PC-9 (cell line): ENCODE results near the gene FGD4. TPM values are rescaled to one million over a fixed set of nuclear protein-coding genes. Genes with fewer than 3 reads are reported as not detected.

Experiments used
- BruUV-seq: library from RNA; stranded (reverse); fragments of 400-500 nt; replicated peaks from 2 replicates; lab custom pipeline; 2021; lab: Mats Ljungman, UMichigan
- CTCF ChIA-PET: fragments of 300-600 bp; sonication (Branson Sonifier 250); formaldehyde crosslinking; loops from one replicate; lab custom pipeline; 2022; ENCODE audit warnings: antibody characterized with exemption; lab: Charles Lee
- POLR2A ChIA-PET: fragments of 300-600 bp; sonication (Branson Sonifier 250); formaldehyde crosslinking; loops from one replicate; lab custom pipeline; 2022; ENCODE audit warnings: antibody characterized with exemption; ENCODE audit not compliant: unreplicated experiment; lab: Charles Lee
- DNase-seq, 2 experiments: peaks; one replicate each; pipeline versions ENCODE4 v3.0.0 to v3.0.0-alpha.2; 2015 to 2022; ENCODE audit warnings: mixed read lengths in 1 of 2
- H2AFZ ChIP-seq: fragments of 200-600 bp; sonication (generic); 2 replicates; pipeline ENCODE4 v1.8.1; 2017; ENCODE audit warnings: antibody characterized with exemption
- H3F3A ChIP-seq: fragments of 200-600 bp; sonication (generic); 2 replicates; pipeline ENCODE4 v1.8.1; 2017; ENCODE audit warnings: antibody characterized with exemption, mild to moderate bottlenecking, low read depth; ENCODE audit not compliant: insufficient read depth
- H3K27ac ChIP-seq: fragments of 200-600 bp; sonication (generic); 2 replicates; pipeline ENCODE4 v1.6.1; 2016; ENCODE audit warnings: mixed run types
- H3K27me3 ChIP-seq: fragments of 200-600 bp; sonication (generic); 2 replicates; pipeline ENCODE4 v1.6.1; 2016; ENCODE audit warnings: low read depth, mixed run types; ENCODE audit not compliant: insufficient read depth
- H3K36me3 ChIP-seq: fragments of 200-600 bp; sonication (generic); 2 replicates; pipeline ENCODE4 v1.6.1; 2016; ENCODE audit warnings: low read depth, mixed run types
- H3K4me1 ChIP-seq: fragments of 200-600 bp; sonication (generic); replicated peaks from 2 replicates; pipeline ENCODE4 v1.6.1; 2016; ENCODE audit warnings: mixed run types; ENCODE audit not compliant: insufficient read depth
- H3K4me2 ChIP-seq: fragments of 200-600 bp; sonication (generic); 2 replicates; pipeline ENCODE4 v1.6.1; 2017; ENCODE audit warnings: mixed run types
- H3K4me3 ChIP-seq: fragments of 200-600 bp; sonication (generic); 2 replicates; pipeline ENCODE4 v1.6.1; 2016; ENCODE audit warnings: mixed run types
- H3K79me2 ChIP-seq: fragments of 200-600 bp; sonication (generic); 2 replicates; pipeline ENCODE4 v1.6.1; 2017; ENCODE audit warnings: low read depth, mixed run types
- H3K9me2 ChIP-seq: fragments of 200-600 bp; sonication (generic); 2 replicates; pipeline ENCODE4 v1.8.1; 2017; ENCODE audit warnings: mild to moderate bottlenecking; ENCODE audit not compliant: insufficient read depth
- H3K9me3 ChIP-seq: fragments of 200-600 bp; sonication (generic); 2 replicates; pipeline ENCODE4 v1.8.1; 2016; ENCODE audit warnings: low read depth; ENCODE audit not compliant: insufficient read depth
- H4K20me1 ChIP-seq: fragments of 200-600 bp; sonication (generic); 2 replicates; pipeline ENCODE4 v1.8.1; 2017; ENCODE audit not compliant: insufficient read depth
- EZH2 ChIP-seq: fragments of 200-600 bp; sonication (generic); IDR thresholded peaks from 2 replicates; pipeline ENCODE4 v1.8.0; 2017; ENCODE audit warnings: antibody characterized with exemption, low read depth
- intact Hi-C: fragments of 100-400 bp; cut with micrococcal nuclease; formaldehyde crosslinking; loops from one replicate; pipeline ENCODE4 v1.10.0; 2022; ENCODE audit not compliant: unreplicated experiment
- total RNA-seq: library from RNA; stranded (reverse); gene quantifications from 2 replicates; pipeline ENCODE4 v1.2.3, GENCODE V29; 2021
- TF ChIP-seq, protein P1 (sequence below): fragments of 200-600 bp; sonication (generic); conservative IDR thresholded peaks from 2 replicates; pipeline ENCODE4 v1.6.1; 2017; ENCODE audit warnings: mixed run types, antibody characterized with exemption, mild to moderate bottlenecking, moderate library complexity

The FGD4 gene
- total RNA-seq, 1 experiment from 2014 or later: 28.3 TPM

DNA sequence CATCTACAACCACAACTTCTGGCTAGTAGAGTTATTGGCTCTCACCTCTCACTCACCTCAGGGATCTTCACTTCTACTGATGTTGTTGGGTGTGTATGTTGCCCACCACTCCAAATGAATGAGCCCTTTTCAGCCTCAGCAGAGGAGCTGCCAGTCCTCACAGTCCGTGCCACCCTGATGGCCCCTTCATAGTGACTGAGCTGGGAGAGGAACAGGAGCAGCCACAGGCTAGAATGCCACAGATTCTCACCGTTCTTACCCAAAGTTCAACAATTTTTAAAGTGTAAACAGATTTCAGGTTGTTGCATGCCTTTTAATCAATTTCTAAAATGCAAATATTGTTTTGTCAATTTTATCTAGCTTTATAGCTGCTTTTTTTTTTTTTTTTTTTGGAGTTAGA is 205.2 kb downstream of the FGD4 start:
- intact Hi-C loops: no loop called here
- Histone ChIP-seq H3K9me3 (no peaks in the 10 kb centered on the region), H3K36me3 (peaks cover 7% of the 10 kb centered on the region; the same call in 1 of the 2 replicates), H3K4me2 (0 out of 2 replicates have a peak overlapping the region, but pooled peaks have one; percentile 33), H3K4me1 (peaks cover 18% of the 10 kb centered on the region), H3K27ac (no peak overlapping the region), H2AFZ (no peak overlapping the region), H3F3A (0 out of 2 replicates have a peak, but pooled peaks cover 3% of the 10 kb centered on the region), H3K27me3 (no peaks in the 10 kb centered on the region), H3K4me3 (no peak overlapping the region), H3K9me2 (no peaks in the 10 kb centered on the region), H3K79me2 (no peaks in the 10 kb centered on the region; the same call in 1 of the 2 replicates), H4K20me1 (no peaks in the 10 kb centered on the region; the same call in 1 of the 2 replicates)
- TF ChIP-seq, protein P1, sequence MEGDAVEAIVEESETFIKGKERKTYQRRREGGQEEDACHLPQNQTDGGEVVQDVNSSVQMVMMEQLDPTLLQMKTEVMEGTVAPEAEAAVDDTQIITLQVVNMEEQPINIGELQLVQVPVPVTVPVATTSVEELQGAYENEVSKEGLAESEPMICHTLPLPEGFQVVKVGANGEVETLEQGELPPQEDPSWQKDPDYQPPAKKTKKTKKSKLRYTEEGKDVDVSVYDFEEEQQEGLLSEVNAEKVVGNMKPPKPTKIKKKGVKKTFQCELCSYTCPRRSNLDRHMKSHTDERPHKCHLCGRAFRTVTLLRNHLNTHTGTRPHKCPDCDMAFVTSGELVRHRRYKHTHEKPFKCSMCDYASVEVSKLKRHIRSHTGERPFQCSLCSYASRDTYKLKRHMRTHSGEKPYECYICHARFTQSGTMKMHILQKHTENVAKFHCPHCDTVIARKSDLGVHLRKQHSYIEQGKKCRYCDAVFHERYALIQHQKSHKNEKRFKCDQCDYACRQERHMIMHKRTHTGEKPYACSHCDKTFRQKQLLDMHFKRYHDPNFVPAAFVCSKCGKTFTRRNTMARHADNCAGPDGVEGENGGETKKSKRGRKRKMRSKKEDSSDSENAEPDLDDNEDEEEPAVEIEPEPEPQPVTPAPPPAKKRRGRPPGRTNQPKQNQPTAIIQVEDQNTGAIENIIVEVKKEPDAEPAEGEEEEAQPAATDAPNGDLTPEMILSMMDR: no peak
- TF ChIP-seq EZH2: no peak
- CTCF ChIA-PET: interaction anchor here (0.5 to 1.8 kb wide), 5 partner anchors 54 to 1271 kb away, joined by 5 to 16 read pairs (median 9); no protein-coding TSS in a partner anchor
- POLR2A ChIA-PET: interaction anchor here (0.6 kb wide), 2 partner anchors 102 to 1679 kb away, joined by 4 to 9 read pairs; no protein-coding TSS in a partner anchor
- DNase-seq: no peak
- BruUV-seq: no TSS peak

DNA sequence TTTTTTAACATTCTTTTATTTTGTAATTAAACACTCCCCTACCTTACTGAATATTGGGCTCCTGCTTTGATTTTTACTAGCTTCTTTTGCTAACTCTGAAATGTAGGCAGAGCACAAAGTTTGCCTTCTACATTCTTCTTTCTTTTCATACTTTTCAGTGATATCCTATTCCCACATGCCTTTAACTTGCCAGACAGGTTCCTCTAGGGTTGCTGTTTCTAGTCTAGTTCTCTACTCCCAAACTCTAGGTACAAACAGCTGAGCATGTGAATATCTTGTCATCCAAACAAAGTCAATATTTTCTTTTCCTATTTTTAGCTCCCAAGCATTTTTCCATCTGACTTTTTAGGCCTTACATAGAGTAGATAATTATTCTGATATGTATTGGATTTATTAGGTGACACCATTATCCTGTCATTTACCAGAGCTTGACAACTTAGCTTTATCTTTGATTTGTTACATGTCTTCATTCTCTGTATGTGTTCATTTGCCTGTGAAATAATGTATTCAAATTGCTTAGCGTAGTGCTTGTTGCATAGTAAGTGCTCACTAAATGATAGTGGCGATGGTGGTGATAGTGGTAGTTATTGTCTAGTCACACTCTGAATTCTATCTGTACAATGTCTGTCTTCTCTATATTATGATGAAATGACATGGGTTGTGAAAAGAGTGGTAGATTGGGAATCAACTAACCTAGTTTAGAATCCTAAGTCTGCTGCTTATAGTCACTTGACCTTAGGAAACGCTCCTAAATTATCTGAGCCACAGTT is 206.2 kb downstream of the FGD4 start:
- BruUV-seq: no TSS peak
- Histone ChIP-seq H3K4me3 (no peak overlapping the region), H3K79me2 (no peaks in the 10 kb centered on the region; the same call in 1 of the 2 replicates), H4K20me1 (no peaks in the 10 kb centered on the region; the same call in 1 of the 2 replicates), H3K9me2 (no peaks in the 10 kb centered on the region), H3K36me3 (peaks cover 7% of the 10 kb centered on the region; the same call in 1 of the 2 replicates), H2AFZ (no peak overlapping the region), H3K9me3 (no peaks in the 10 kb centered on the region), H3K27ac (peak overlapping the region; percentile 43), H3F3A (0 out of 2 replicates have a peak, but pooled peaks cover 3% of the 10 kb centered on the region), H3K27me3 (no peaks in the 10 kb centered on the region), H3K4me1 (peaks cover 18% of the 10 kb centered on the region), H3K4me2 (peak overlapping the region; percentile 33)
- intact Hi-C loops: loop anchor here (1.0 to 5.0 kb wide), 2 partner anchors 150 to 208 kb away; partner anchors contain the start of gene FGD4
- CTCF ChIA-PET: interaction anchor here (0.5 to 1.8 kb wide), 8 partner anchors 24 to 1272 kb away, joined by 3 to 16 read pairs (median 8); no protein-coding TSS in a partner anchor
- peak; percentile 33 to 73 for DNase-seq
- POLR2A ChIA-PET: interaction anchor here (0.6 kb wide), 3 partner anchors 101 to 1937 kb away, joined by 3 to 13 read pairs (median 4); no protein-coding TSS in a partner anchor
- TF ChIP-seq, protein P1: no peak
- no peak for TF ChIP-seq EZH2

DNA sequence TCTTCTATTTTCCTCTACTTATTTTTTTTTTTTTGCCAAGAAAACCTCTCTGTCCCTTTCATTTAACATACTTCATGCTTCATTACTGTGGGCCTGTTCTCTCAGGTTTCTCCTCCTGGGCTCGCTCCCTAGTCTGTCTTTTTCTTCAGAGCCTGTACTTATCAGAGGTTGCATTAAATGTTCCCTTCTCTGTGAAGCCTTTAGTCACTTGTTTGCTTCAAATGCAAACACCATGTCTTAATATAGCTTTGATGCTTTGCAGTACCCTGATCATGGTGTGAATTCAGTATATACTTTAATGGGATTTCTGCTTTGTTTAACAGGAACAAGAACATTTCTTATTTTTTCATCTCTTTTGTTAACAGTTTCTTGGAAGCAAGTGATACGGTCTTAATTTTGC is 207.1 kb downstream of the FGD4 start:
- POLR2A ChIA-PET: no interaction called here
- no peak for DNase-seq
- no TSS peak for BruUV-seq
- TF ChIP-seq, protein P1: no peak
- TF ChIP-seq EZH2: no peak
- Histone ChIP-seq H3K4me3 (no peak overlapping the region), H3K4me2 (no peak overlapping the region), H4K20me1 (no peaks in the 10 kb centered on the region; the same call in 1 of the 2 replicates), H3K27ac (no peak overlapping the region), H3K4me1 (peaks cover 18% of the 10 kb centered on the region), H3K36me3 (peaks cover 7% of the 10 kb centered on the region; the same call in 1 of the 2 replicates), H3K9me3 (no peaks in the 10 kb centered on the region), H3K9me2 (no peaks in the 10 kb centered on the region), H3K27me3 (no peaks in the 10 kb centered on the region), H2AFZ (no peak overlapping the region), H3F3A (0 out of 2 replicates have a peak, but pooled peaks cover 3% of the 10 kb centered on the region), H3K79me2 (no peaks in the 10 kb centered on the region; the same call in 1 of the 2 replicates)
- CTCF ChIA-PET: interaction anchor here (0.7 to 1.8 kb wide), 3 partner anchors 23 to 150 kb away, joined by 4 to 6 read pairs (median 5); no protein-coding TSS in a partner anchor
- intact Hi-C loops: loop anchor here (5.0 kb wide), 1 partner anchor 209 kb away; the partner anchor contains the start of gene FGD4
